HG03108 (cell line): ENCODE data around the gene EVX2.

ENCODE experiments used
- ATAC-seq: cut with Tn5 transposase; IDR thresholded peaks from one replicate; pipeline ENCODE4 v1.9.1; 2021; ENCODE audit warnings: moderate library complexity; ENCODE audit not compliant: unreplicated experiment

Gene EVX2

GRCh38 chr2:176083796-176084261, at the start of gene EVX2:
EVX2 (minus strand) TSS chr2:176083962; CDS start chr2:176083776, 186 bp downstream.
- ATAC-seq = no peak

DNA sequence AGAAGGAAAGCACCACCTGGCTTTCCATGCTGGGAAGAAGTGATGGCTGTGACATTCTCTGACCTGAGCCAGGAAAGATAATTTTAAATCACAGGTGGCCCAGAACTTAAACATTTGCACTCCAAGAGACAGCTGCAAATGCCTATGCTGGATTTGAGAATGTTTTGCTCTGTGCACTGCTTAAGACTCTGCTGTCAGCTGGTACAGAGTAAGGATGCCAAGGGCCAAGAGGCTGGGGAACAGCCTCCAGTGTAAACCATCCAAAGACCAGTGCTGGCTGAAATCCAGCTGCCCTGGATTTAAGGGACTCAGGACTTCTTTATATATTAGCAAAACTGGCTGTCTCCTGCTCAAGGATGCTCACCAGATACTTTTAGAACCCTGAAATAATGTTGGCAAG, 49.6 kb upstream of the EVX2 start:
- no peak for ATAC-seq

GRCh38 chr2:176132205-176133171, 48.7 kb upstream of the EVX2 start:
- ATAC-seq = no peak

DNA sequence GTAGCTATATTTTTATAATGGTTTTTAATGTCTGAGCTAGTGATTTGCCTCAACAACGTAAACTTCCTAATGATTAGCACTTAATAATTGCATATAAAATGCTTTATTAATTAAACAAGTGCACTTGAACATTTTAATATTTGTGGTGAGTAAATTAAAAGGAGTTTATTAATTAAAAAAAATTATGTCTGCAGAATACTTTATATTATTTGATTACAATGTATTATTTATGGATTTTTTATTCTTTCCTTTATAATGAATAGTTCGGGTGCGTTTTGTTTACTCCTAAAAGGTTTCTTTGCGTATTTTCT, 48.0 kb upstream of the EVX2 start:
- no peak for ATAC-seq

GRCh38 chr2:176130957-176131847, 47.4 kb upstream of the EVX2 start:
- ATAC-seq = no peak

GRCh38 chr2:176130147-176130956, 46.6 kb upstream of the EVX2 start:
- ATAC-seq = no peak

GRCh38 chr2:176129813-176130146, 46.0 kb upstream of the EVX2 start:
- ATAC-seq = no peak

DNA sequence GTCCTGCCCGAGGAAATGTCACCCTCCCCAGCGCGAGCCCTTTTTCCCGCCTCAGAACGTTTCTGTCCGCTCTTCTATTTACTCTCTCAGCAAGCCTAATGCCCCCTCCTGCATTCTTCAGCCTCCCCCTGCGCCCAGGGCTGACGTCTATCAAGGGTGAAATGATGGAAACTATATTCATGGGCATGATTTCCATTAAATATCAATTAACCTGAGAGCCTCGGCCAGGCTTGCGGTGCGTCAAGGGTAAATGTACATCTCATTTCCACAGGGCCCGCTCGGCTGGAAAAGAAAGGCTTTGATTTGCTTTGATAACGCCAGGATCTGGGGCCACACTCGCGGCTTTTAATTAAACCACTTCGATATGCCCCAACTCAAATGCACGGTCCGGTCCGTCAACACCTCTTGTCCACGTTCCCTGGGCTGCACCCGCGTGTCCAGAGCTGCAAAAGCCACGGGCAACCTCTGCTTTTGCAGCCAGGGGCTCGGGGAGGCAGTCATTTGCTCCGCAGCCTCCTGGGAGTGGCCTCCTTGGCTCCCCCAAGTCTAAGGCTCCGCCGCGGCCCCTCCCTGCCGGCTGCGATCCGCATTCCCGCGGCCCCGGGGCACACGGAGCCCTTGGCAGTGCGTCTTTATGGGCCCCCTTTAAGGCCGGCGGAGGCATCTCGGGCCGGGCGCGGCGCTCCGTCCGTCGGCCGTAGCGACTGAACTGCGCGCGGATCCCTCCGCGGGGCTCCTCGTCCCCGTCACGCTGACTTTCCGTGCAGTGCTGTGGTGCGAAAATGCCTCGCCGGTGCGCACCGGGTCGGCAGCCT, 45.4 kb upstream of the EVX2 start, which contains the start of gene HOXD8:
HOXD8 (plus strand) TSS at position 724 of the 815 bp plus-strand sequence. CDS start 662 bp downstream, outside the sequence.
- ATAC-seq = no peak

DNA sequence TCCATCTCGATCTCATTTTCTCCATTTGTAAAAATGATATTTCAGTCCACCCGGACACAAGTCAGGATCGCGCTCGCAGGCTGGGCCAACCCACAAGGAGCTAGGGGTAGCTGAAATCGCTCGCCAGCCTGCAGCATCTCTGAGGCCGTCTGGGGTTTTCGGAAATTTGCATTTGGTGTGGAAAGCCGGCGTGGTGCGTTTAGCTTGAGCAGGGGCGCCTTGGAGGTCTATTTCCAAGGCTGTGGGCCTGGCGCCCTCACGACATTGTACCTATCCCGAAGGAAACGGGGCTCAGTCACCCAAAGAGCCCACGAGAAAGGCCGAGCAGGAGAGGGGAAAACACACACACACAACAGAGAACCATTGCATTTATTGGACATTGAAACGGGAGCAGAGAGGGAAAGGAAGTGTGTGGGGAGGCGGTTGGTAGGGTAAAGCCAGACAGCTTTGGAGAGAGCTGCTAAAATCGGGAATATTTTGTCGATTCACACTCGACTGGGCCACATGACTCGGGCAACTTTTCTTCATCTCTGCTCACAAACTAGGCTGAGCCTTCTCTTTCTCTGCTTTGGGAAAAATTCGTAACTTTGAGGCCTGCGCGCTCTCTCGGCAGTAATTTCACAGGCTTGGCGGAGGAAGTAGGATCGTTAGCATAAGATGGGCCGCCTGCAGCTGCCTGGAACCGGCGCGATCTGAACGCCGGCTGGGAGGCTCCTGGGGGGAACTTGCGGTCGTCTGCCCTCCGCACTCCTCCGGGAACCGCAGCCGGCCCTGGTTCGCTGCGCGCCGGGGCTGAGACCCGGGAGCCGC, 44.6 kb upstream of the EVX2 start:
- ATAC-seq = no peak

DNA sequence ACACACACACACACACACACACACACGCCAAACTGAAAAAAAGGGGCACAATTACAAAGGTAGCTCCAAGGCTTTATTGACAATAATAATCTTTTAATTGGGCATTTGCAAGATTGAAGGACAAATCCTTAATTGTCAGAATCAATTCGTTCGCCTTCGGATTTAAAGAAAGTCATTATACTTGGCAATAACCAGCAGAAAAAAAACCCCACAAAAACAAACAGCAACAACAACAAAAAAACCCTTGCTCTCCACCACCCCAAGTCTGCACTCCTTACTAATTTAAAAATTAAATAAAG, 44.0 kb upstream of the EVX2 start:
- no peak for ATAC-seq

GRCh38 chr2:176126929-176127773, 43.4 kb upstream of the EVX2 start:
- ATAC-seq = no peak

- ATAC-seq = no peak
These were observed 42.0 kb upstream of the EVX2 start for GRCh38 chr2:176125772-176126054.

GRCh38 chr2:176124947-176125771, 41.4 kb upstream of the EVX2 start:
- ATAC-seq = no peak

DNA sequence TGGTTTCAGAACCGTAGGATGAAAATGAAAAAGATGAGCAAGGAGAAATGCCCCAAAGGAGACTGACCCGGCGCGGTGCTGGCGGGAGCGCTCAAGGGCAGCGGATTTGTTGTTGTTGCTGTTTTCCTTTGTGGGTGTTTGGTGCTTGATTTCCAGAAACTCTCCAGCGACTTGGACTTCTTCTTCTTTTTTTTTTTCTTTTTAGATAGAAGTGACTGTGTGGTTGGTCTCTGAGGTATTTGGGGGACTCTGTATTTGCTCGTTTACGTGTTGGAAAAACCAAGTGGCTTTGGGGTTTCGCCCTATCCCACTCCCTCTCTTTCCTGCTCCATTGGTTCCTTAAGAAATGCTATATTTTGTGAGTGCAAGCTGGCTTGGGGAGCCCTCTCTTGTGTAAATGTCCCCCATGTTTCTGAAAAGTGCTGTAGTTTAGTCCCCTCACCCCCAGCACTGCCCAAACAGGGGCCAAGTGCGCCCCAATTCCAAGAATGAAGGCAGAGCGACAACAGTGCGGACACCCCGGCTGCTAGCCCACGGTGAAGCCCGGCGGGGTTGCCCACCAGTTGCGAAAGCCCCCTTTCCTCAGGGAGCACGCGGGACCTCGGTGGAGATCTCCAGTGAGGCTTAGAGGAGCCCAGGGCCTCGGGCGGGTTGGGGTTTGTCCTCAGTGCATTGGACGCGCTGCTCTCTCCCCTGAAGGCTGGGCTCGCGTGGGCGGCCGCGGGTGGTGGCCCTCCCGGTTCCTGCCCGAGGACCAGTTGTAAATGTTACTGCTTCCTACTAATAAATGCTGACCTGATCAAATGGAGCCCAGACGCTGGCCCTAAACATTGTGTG, 40.6 kb upstream of the EVX2 start:
- no peak for ATAC-seq

- no peak for ATAC-seq
These were observed 39.8 kb upstream of the EVX2 start for GRCh38 chr2:176123411-176124109.

DNA sequence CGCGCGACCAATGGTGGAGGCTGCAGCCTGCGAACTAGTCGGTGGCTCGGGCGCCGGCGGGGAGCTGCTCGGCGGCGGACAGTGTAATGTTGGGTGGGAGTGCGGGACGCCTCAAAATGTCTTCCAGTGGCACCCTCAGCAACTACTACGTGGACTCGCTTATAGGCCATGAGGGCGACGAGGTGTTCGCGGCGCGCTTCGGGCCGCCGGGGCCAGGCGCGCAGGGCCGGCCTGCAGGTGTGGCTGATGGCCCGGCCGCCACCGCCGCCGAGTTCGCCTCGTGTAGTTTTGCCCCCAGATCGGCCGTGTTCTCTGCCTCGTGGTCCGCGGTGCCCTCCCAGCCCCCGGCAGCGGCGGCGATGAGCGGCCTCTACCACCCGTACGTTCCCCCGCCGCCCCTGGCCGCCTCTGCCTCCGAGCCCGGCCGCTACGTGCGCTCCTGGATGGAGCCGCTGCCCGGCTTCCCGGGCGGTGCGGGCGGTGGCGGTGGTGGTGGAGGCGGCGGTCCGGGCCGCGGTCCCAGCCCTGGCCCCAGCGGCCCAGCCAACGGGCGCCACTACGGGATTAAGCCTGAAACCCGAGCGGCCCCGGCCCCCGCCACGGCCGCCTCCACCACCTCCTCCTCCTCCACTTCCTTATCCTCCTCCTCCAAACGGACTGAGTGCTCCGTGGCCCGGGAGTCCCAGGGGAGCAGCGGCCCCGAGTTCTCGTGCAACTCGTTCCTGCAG, 39.1 kb upstream of the EVX2 start, which contains the start of gene HOXD9:
HOXD9 (plus strand) TSS at position 37 of the 728 bp plus-strand sequence; CDS start at position 87, 50 bp downstream.
- ATAC-seq = no peak
